ENCODE data around the gene P4HA2.

Gene P4HA2

GRCh38 chr5:132233081-132233480, 5.4 kb upstream of the P4HA2 start:
- no peaks in the 10 kb centered on the region for H3K36me3 ChIP-seq (ENCODE audit: low read depth)
- TF ChIP-seq CTCF (IDR thresholded peaks at IDR 0.05; ENCODE audit: poor library complexity, severe bottlenecking) = no peak
- no peak overlapping the region for H3K27ac ChIP-seq (ENCODE audit: poor library complexity, severe bottlenecking)
- no peaks in the 10 kb centered on the region for H3K4me1 ChIP-seq (ENCODE audit: insufficient read depth, poor library complexity, severe bottlenecking)
- peak; percentile 23 for DNase-seq (ENCODE audit: low spot score)
- H3K4me3 ChIP-seq (ENCODE audit: severe bottlenecking) = no peak overlapping the region
- ATAC-seq (ENCODE audit: low read depth) = no peak
- H3K9me3 ChIP-seq (ENCODE audit: severe bottlenecking) = no peaks in the 10 kb centered on the region
- H3K27me3 ChIP-seq (ENCODE audit: insufficient read depth, poor library complexity, severe bottlenecking) = no peaks in the 10 kb centered on the region

- no peaks in the 10 kb centered on the region for H3K36me3 ChIP-seq (ENCODE audit: low read depth)
- H3K27ac ChIP-seq (ENCODE audit: poor library complexity, severe bottlenecking) = no peak overlapping the region
- no peaks in the 10 kb centered on the region for H3K27me3 ChIP-seq (ENCODE audit: insufficient read depth, poor library complexity, severe bottlenecking)
- TF ChIP-seq CTCF (IDR thresholded peaks at IDR 0.05; ENCODE audit: poor library complexity, severe bottlenecking) = no peak
- H3K4me3 ChIP-seq (ENCODE audit: severe bottlenecking) = no peak overlapping the region
- DNase-seq (ENCODE audit: low spot score) (peak; percentile 4), ATAC-seq (ENCODE audit: low read depth) (no peak)
- H3K4me1 ChIP-seq (ENCODE audit: insufficient read depth, poor library complexity, severe bottlenecking) = no peaks in the 10 kb centered on the region
- no peaks in the 10 kb centered on the region for H3K9me3 ChIP-seq (ENCODE audit: severe bottlenecking)
Measured at GRCh38 chr5:132232465-132232864, 4.8 kb upstream of the P4HA2 start.

- Histone ChIP-seq H3K27ac (ENCODE audit: poor library complexity, severe bottlenecking) (no peak overlapping the region), H3K27me3 (ENCODE audit: insufficient read depth, poor library complexity, severe bottlenecking) (no peaks in the 10 kb centered on the region), H3K36me3 (ENCODE audit: low read depth) (no peaks in the 10 kb centered on the region), H3K4me3 (ENCODE audit: severe bottlenecking) (no peak overlapping the region), H3K4me1 (ENCODE audit: insufficient read depth, poor library complexity, severe bottlenecking) (peaks cover 7% of the 10 kb centered on the region), H3K9me3 (ENCODE audit: severe bottlenecking) (no peaks in the 10 kb centered on the region)
- DNase-seq (ENCODE audit: low spot score) = peak; percentile 38
- no peak for TF ChIP-seq CTCF (IDR thresholded peaks at IDR 0.05; ENCODE audit: poor library complexity, severe bottlenecking)
- no peak for ATAC-seq (ENCODE audit: low read depth)
Measured at GRCh38 chr5:132230871-132231270, 3.2 kb upstream of the P4HA2 start.

- no peak overlapping the region for H3K4me3 ChIP-seq (ENCODE audit: severe bottlenecking)
- H3K27ac ChIP-seq (ENCODE audit: poor library complexity, severe bottlenecking) = no peak overlapping the region
- H3K4me1 ChIP-seq (ENCODE audit: insufficient read depth, poor library complexity, severe bottlenecking) = peaks cover 23% of the 10 kb centered on the region
- no peak for ATAC-seq (ENCODE audit: low read depth)
- DNase-seq (ENCODE audit: low spot score) = peak; percentile 15
- H3K36me3 ChIP-seq (ENCODE audit: low read depth) = no peaks in the 10 kb centered on the region
- H3K9me3 ChIP-seq (ENCODE audit: severe bottlenecking) = no peaks in the 10 kb centered on the region
- TF ChIP-seq CTCF (IDR thresholded peaks at IDR 0.05; ENCODE audit: poor library complexity, severe bottlenecking) = no peak
- no peaks in the 10 kb centered on the region for H3K27me3 ChIP-seq (ENCODE audit: insufficient read depth, poor library complexity, severe bottlenecking)
Measured at GRCh38 chr5:132229236-132229635, 1.6 kb upstream of the P4HA2 start.

GRCh38 chr5:132228241-132229035, 785 bp upstream of the P4HA2 start:
- H3K4me1 ChIP-seq (ENCODE audit: insufficient read depth, poor library complexity, severe bottlenecking) = peaks cover 25% of the 10 kb centered on the region
- TF ChIP-seq CTCF (IDR thresholded peaks at IDR 0.05; ENCODE audit: poor library complexity, severe bottlenecking) = no peak
- DNase-seq (ENCODE audit: low spot score) (peak; percentile 66), ATAC-seq (ENCODE audit: low read depth) (no peak)
- H3K4me3 ChIP-seq (ENCODE audit: severe bottlenecking) = peak overlapping the region; percentile 55
- no peaks in the 10 kb centered on the region for H3K36me3 ChIP-seq (ENCODE audit: low read depth)
- H3K9me3 ChIP-seq (ENCODE audit: severe bottlenecking) = no peaks in the 10 kb centered on the region
- peak overlapping the region; percentile 83 for H3K27ac ChIP-seq (ENCODE audit: poor library complexity, severe bottlenecking)
- no peaks in the 10 kb centered on the region for H3K27me3 ChIP-seq (ENCODE audit: insufficient read depth, poor library complexity, severe bottlenecking)

All from RWPE2 (cell line).